BLaER1 treated with 17β-estradiol and CSF1 and Interleukin-3, amounts not matched to agents 10 nM and 100 nM (cell line): ENCODE results near the gene HDAC10.
"Not testable (repeated sequence)": the region's sequence is repeated elsewhere in the genome, so short reads cannot be mapped to it uniquely, and the experiment has no call there.

Source experiments
- H3K27ac ChIP-seq, 11 experiments: shearing (Covaris generic); formaldehyde crosslinking; 2 replicates each; pipeline ENCODE4 v1.8.1; 2022
- H3K27me3 ChIP-seq, 11 experiments: shearing (Covaris generic); formaldehyde crosslinking; 2 replicates each; pipeline ENCODE4 v1.8.1; 2022
- H3K36me3 ChIP-seq, 11 experiments: shearing (Covaris generic); formaldehyde crosslinking; 2 replicates each; pipeline ENCODE4 v1.8.1; 2022
- H3K4me1 ChIP-seq, 10 experiments: shearing (Covaris generic); formaldehyde crosslinking; 2 replicates each; pipeline ENCODE4 v1.8.1; 2022
- H3K4me2 ChIP-seq, 11 experiments: shearing (Covaris generic); formaldehyde crosslinking; 2 replicates each; pipeline ENCODE4 v1.8.1; 2022
- H3K4me3 ChIP-seq, 10 experiments: shearing (Covaris generic); formaldehyde crosslinking; 2 replicates each; pipeline ENCODE4 v1.8.1; 2022
- H3K9ac ChIP-seq, 11 experiments: shearing (Covaris generic); formaldehyde crosslinking; 2 replicates each; pipeline ENCODE4 v1.8.1; 2022
- H3K9me3 ChIP-seq, 11 experiments: shearing (Covaris generic); formaldehyde crosslinking; replicated peaks in 1 of 11; 2 replicates each; pipeline ENCODE4 v1.8.1; 2022
- H4K20me1 ChIP-seq, 11 experiments: shearing (Covaris generic); formaldehyde crosslinking; 2 replicates each; pipeline ENCODE4 v1.8.1; 2022
- Cebpa-rat ChIP-seq, 11 experiments: shearing (Covaris generic); IDR thresholded peaks; 2 replicates each; pipeline ENCODE4 v1.8.1; 2022

Gene HDAC10

GRCh38 chr22:50207383-50208140 is 43.5 kb downstream of the HDAC10 start:
- peaks cover 51 to 87% (median 60%) of the 10 kb centered on the region in 11 experiments for H3K36me3 ChIP-seq
- H3K9ac ChIP-seq: peak overlapping the region in 7 of 11 experiments; percentile 23 to 68 (median 47); a peak in 13 of 22 replicates
- H4K20me1 ChIP-seq: peaks cover 89 to 100% (median 97%) of the 10 kb centered on the region in 11 experiments
- H3K9me3 ChIP-seq: peaks cover 0 to 7% (median 0%) of the 10 kb centered on the region in 11 experiments; a peak in 5 of 22 replicates
- H3K4me2 ChIP-seq: peak overlapping the region; percentile 68 to 96 (median 79)
- no peaks in the 10 kb centered on the region for H3K27me3 ChIP-seq
- H3K4me1 ChIP-seq: peaks cover 48 to 78% (median 70%) of the 10 kb centered on the region in 10 experiments
- H3K4me3 ChIP-seq: 0 out of 20 replicates have a peak overlapping the region, but pooled peaks of 1 of the 10 experiments have one; percentile 11
- peak overlapping the region in 9 of 11 experiments; percentile 4 to 74 (median 23); a peak in 13 of 22 replicates for H3K27ac ChIP-seq
- no peak; a peak in 1 of 22 replicates for TF ChIP-seq Cebpa-rat (IDR thresholded peaks at IDR 0.05)

- H3K4me1 ChIP-seq: peaks cover 54 to 88% (median 79%) of the 10 kb centered on the region in 10 experiments
- H3K27me3 ChIP-seq: no peaks in the 10 kb centered on the region
- H3K27ac ChIP-seq: peak overlapping the region in 9 of 11 experiments; percentile 4 to 74 (median 23); a peak in 13 of 22 replicates
- H3K36me3 ChIP-seq: peaks cover 42 to 78% (median 54%) of the 10 kb centered on the region in 11 experiments
- peak overlapping the region; percentile 68 to 96 (median 79) for H3K4me2 ChIP-seq
- H3K9me3 ChIP-seq: peaks cover 0 to 7% (median 0%) of the 10 kb centered on the region in 11 experiments; a peak in 5 of 22 replicates
- TF ChIP-seq Cebpa-rat (IDR thresholded peaks at IDR 0.05): no peak
- no peak overlapping the region for H3K4me3 ChIP-seq
- H3K9ac ChIP-seq: peak overlapping the region in 7 of 11 experiments; percentile 17 to 68 (median 47); a peak in 10 of 22 replicates
- peaks cover 89 to 100% (median 97%) of the 10 kb centered on the region in 11 experiments for H4K20me1 ChIP-seq
Measured at GRCh38 chr22:50206599-50206998, 44.5 kb downstream of the HDAC10 start.

- no peak for TF ChIP-seq Cebpa-rat (IDR thresholded peaks at IDR 0.05)
- peak overlapping the region in 6 of 11 experiments; percentile 36 to 68 (median 47); a peak in 12 of 22 replicates for H3K9ac ChIP-seq
- H3K4me1 ChIP-seq: peaks cover 54 to 88% (median 80%) of the 10 kb centered on the region in 10 experiments
- H3K27ac ChIP-seq: peak overlapping the region in 5 of 11 experiments; percentile 19 to 74 (median 53); a peak in 5 of 22 replicates
- no peak overlapping the region for H3K4me3 ChIP-seq
- H3K27me3 ChIP-seq: no peaks in the 10 kb centered on the region
- H3K9me3 ChIP-seq: peaks cover 0 to 7% (median 0%) of the 10 kb centered on the region in 11 experiments; a peak in 5 of 22 replicates
- peaks cover 35 to 71% (median 48%) of the 10 kb centered on the region in 11 experiments for H3K36me3 ChIP-seq
- peaks cover 85 to 100% (median 97%) of the 10 kb centered on the region in 11 experiments for H4K20me1 ChIP-seq
- peak overlapping the region; percentile 68 to 96 (median 79) for H3K4me2 ChIP-seq
Measured at GRCh38 chr22:50205781-50206569, 45.1 kb downstream of the HDAC10 start.

- H3K4me3 ChIP-seq, H3K9me3 ChIP-seq, H3K27me3 ChIP-seq: not testable (repeated sequence)
- Histone ChIP-seq H3K9ac (peak overlapping the region in 7 of 11 experiments; percentile 6 to 68 (median 46); a peak in 8 of 22 replicates), H3K4me1 (peaks cover 56 to 89% (median 82%) of the 10 kb centered on the region in 10 experiments), H3K27ac (peak overlapping the region in 5 of 11 experiments; percentile 19 to 60 (median 51); a peak in 10 of 22 replicates), H4K20me1 (peaks cover 77 to 94% (median 88%) of the 10 kb centered on the region in 11 experiments), H3K4me2 (peak overlapping the region; percentile 68 to 96 (median 82)), H3K36me3 (peaks cover 26 to 62% (median 39%) of the 10 kb centered on the region in 11 experiments)
- TF ChIP-seq Cebpa-rat (IDR thresholded peaks at IDR 0.05): peak in 2 of 11 experiments; percentile 28 to 56; a peak in 1 of 22 replicates
Measured at GRCh38 chr22:50204998-50205397, 46.1 kb downstream of the HDAC10 start.

GRCh38 chr22:50204571-50204970 is 46.5 kb downstream of the HDAC10 start:
- Histone ChIP-seq H3K9me3 (peaks cover 0 to 7% (median 0%) of the 10 kb centered on the region in 11 experiments; a peak in 5 of 22 replicates), H3K27ac (peak overlapping the region in 5 of 11 experiments; percentile 19 to 60 (median 51); a peak in 9 of 22 replicates), H3K4me2 (peak overlapping the region; percentile 68 to 96 (median 82)), H3K9ac (peak overlapping the region in 7 of 11 experiments; percentile 6 to 68 (median 46); a peak in 6 of 22 replicates), H3K4me3 (no peak overlapping the region), H4K20me1 (peaks cover 77 to 94% (median 88%) of the 10 kb centered on the region in 11 experiments), H3K4me1 (peaks cover 60 to 89% (median 82%) of the 10 kb centered on the region in 10 experiments), H3K36me3 (peaks cover 25 to 61% (median 38%) of the 10 kb centered on the region in 11 experiments), H3K27me3 (peaks cover 0 to 6% (median 0%) of the 10 kb centered on the region in 11 experiments; a peak in 2 of 22 replicates)
- TF ChIP-seq Cebpa-rat (IDR thresholded peaks at IDR 0.05): no peak

- Histone ChIP-seq H3K27ac (no peak overlapping the region), H3K9me3 (peaks cover 0 to 7% (median 0%) of the 10 kb centered on the region in 11 experiments; a peak in 5 of 22 replicates), H3K9ac (0 out of 22 replicates have a peak overlapping the region, but pooled peaks of 1 of the 11 experiments have one; percentile 95), H4K20me1 (peaks cover 77 to 94% (median 88%) of the 10 kb centered on the region in 11 experiments; a peak in 21 of 22 replicates), H3K4me3 (no peak overlapping the region), H3K27me3 (peaks cover 0 to 6% (median 0%) of the 10 kb centered on the region in 11 experiments; a peak in 3 of 22 replicates), H3K4me1 (peaks cover 62 to 89% (median 83%) of the 10 kb centered on the region in 10 experiments), H3K4me2 (peak overlapping the region in 10 of 11 experiments; percentile 68 to 100 (median 96); a peak in 12 of 22 replicates), H3K36me3 (peaks cover 33 to 64% (median 45%) of the 10 kb centered on the region in 11 experiments)
- no peak for TF ChIP-seq Cebpa-rat (IDR thresholded peaks at IDR 0.05)
Measured at GRCh38 chr22:50203288-50203687, 47.8 kb downstream of the HDAC10 start.

GRCh38 chr22:50202130-50202666 is 48.9 kb downstream of the HDAC10 start:
- no peak for TF ChIP-seq Cebpa-rat (IDR thresholded peaks at IDR 0.05)
- Histone ChIP-seq H3K27ac (peak overlapping the region in 7 of 11 experiments; percentile 85 to 92 (median 88); a peak in 10 of 22 replicates), H3K9ac (peak overlapping the region; percentile 87 to 95 (median 94)), H3K36me3 (peaks cover 33 to 67% (median 50%) of the 10 kb centered on the region in 11 experiments), H3K9me3 (peaks cover 0 to 7% (median 0%) of the 10 kb centered on the region in 11 experiments; a peak in 5 of 22 replicates), H3K4me3 (peak overlapping the region; percentile 92 to 99 (median 95)), H4K20me1 (peaks cover 70 to 94% (median 83%) of the 10 kb centered on the region in 11 experiments; a peak in 21 of 22 replicates), H3K27me3 (peaks cover 0 to 6% (median 0%) of the 10 kb centered on the region in 11 experiments; a peak in 3 of 22 replicates), H3K4me1 (peaks cover 54 to 89% (median 80%) of the 10 kb centered on the region in 10 experiments), H3K4me2 (peak overlapping the region; percentile 90 to 100 (median 99))
